WTC11 (cell line): ENCODE results near the gene CCHCR1.

ENCODE experiments used
- ATF3 ChIP-seq: sonication (generic); formaldehyde crosslinking; conservative IDR thresholded peaks from 2 replicates; pipeline ENCODE4 v1.8.1; 2022; ENCODE audit warnings: mild to moderate bottlenecking, missing genetic modification reagents
- CREM ChIP-seq: sonication (generic); formaldehyde crosslinking; IDR thresholded peaks from 2 replicates; pipeline ENCODE4 v1.8.1; 2022; ENCODE audit warnings: mild to moderate bottlenecking, missing genetic modification reagents, moderate library complexity
- CTCF ChIP-seq: fragments of 200-600 bp; IDR thresholded peaks from 2 replicates; pipeline ENCODE4 v1.8.0; 2022; ENCODE audit warnings: antibody characterized with exemption
- ESRRA ChIP-seq: sonication (generic); formaldehyde crosslinking; IDR thresholded peaks from 2 replicates; pipeline ENCODE4 v1.8.1; 2022; ENCODE audit warnings: mild to moderate bottlenecking, missing genetic modification reagents, borderline replicate concordance
- SP1 ChIP-seq: sonication (generic); formaldehyde crosslinking; conservative IDR thresholded peaks from 2 replicates; pipeline ENCODE4 v1.8.1; 2022; ENCODE audit warnings: missing genetic modification reagents
- USF2 ChIP-seq: sonication (generic); formaldehyde crosslinking; IDR thresholded peaks from 2 replicates; pipeline ENCODE4 v1.8.1; 2023; ENCODE audit warnings: mild to moderate bottlenecking, missing genetic modification reagents, moderate library complexity
- ZBTB43 ChIP-seq: sonication (generic); formaldehyde crosslinking; IDR thresholded peaks from 2 replicates; pipeline ENCODE4 v1.8.1; 2023; ENCODE audit warnings: mild to moderate bottlenecking, missing genetic modification reagents
- ZNF263 ChIP-seq: sonication (generic); formaldehyde crosslinking; IDR thresholded peaks from 2 replicates; pipeline ENCODE4 v1.8.1; 2022; ENCODE audit warnings: low read depth, mild to moderate bottlenecking, moderate library complexity, missing genetic modification reagents

- no peak for TF ChIP-seq CTCF
- no peak for TF ChIP-seq CREM (CRISPR knock-in tag)
- no peak for TF ChIP-seq ZNF263 (CRISPR knock-in tag)
- no peak for TF ChIP-seq SP1 (CRISPR knock-in tag)
- no peak for TF ChIP-seq USF2 (CRISPR knock-in tag)
- no peak for TF ChIP-seq ESRRA (CRISPR knock-in tag)
- no peak for TF ChIP-seq ZBTB43
- no peak for TF ChIP-seq ATF3 (CRISPR knock-in tag)
These were observed 28.6 kb upstream of the CCHCR1 start for GRCh38 chr6:31186052-31186734.
